Gastrocnemius medialis (tissue), 4 donors: ENCODE measurements around the gene WNK2.

Experiments
- CTCF ChIP-seq, 5 experiments: fragments of 450-650 bp in 3 of 5; fragments of 200-600 bp in 2 of 5; sonication (generic) in 2 of 5; IDR thresholded peaks in 4 of 5; conservative IDR thresholded peaks in 1 of 5; 1 replicate in 4 of 5; 2 replicates in 1 of 5; pipeline ENCODE4 v1.5.1; 2016 to 2019; ENCODE audit warnings: antibody characterized with exemption in 5 of 5, mild to moderate bottlenecking in 3 of 5, moderate library complexity in 3 of 5
- POLR2A ChIP-seq, 2 donors: fragments of 450-650 bp; IDR thresholded peaks; one replicate each; pipeline ENCODE4 v1.6.1; 2017; ENCODE audit warnings: antibody characterized with exemption in 2 of 2, mild to moderate bottlenecking in 2 of 2, moderate library complexity in 2 of 2

GRCh38 chr9:93355827-93356226 is 171.9 kb downstream of the WNK2 start:
- TF ChIP-seq CTCF (IDR thresholded peaks at IDR 0.05 in 4 of 5, conservative IDR thresholded peaks at IDR 0.05 in 1 of 5) (no peak), POLR2A (IDR thresholded peaks at IDR 0.05) (no peak)
